H1 (cell line): Measurements from ENCODE around the gene KCTD16. TPM values are rescaled to one million over a fixed set of nuclear protein-coding genes. Genes with fewer than 3 reads are reported as not detected.

Source experiments
- CTCF ChIA-PET: fragments of 300-600 bp; sonication (Branson Sonifier 250); formaldehyde crosslinking; loops from one replicate; lab custom pipeline; 2021; ENCODE audit not compliant: partially characterized antibody; lab: Charles Lee
- POLR2A ChIA-PET: fragments of 300-600 bp; sonication (Branson Sonifier 250); formaldehyde crosslinking; loops from one replicate; lab custom pipeline; 2021; ENCODE audit warnings: inconsistent platforms; ENCODE audit not compliant: partially characterized antibody; lab: Charles Lee
- DNase-seq, 2 experiments: peaks; one replicate each; pipeline versions ENCODE4 v3.0.0 to v3.0.0-alpha.2; 2010 to 2022; ENCODE audit warnings: low spot score in 2 of 2, low read depth in 1 of 2, mixed read lengths in 1 of 2
- FAIRE-seq: peaks from 2 replicates; lab custom pipeline; 2011; peaks lifted over from hg19 to GRCh38; lab: Jason Lieb, UNC
- H2AFZ ChIP-seq: 2 replicates; pipeline ENCODE4 v1.8.1; 2012; ENCODE audit warnings: low read length, inconsistent platforms
- H2AK5ac ChIP-seq: 2 replicates; pipeline ENCODE4 v1.6.1; 2013; ENCODE audit warnings: low read depth, low read length
- H2BK120ac ChIP-seq: replicated peaks from 2 replicates; pipeline ENCODE3; 2013; ENCODE audit warnings: low read depth, low read length, inconsistent platforms
- H2BK12ac ChIP-seq: 2 replicates; pipeline ENCODE4 v1.6.1; 2013; ENCODE audit warnings: low read depth, low read length
- H2BK15ac ChIP-seq: 2 replicates; pipeline ENCODE4 v1.6.1; 2013; ENCODE audit warnings: low read length
- H2BK20ac ChIP-seq: 2 replicates; pipeline ENCODE4 v1.6.1; 2013; ENCODE audit warnings: low read length
- H2BK5ac ChIP-seq: 2 replicates; pipeline ENCODE4 v1.6.1; 2013; ENCODE audit warnings: low read depth, low read length
- H3K14ac ChIP-seq: 2 replicates; pipeline ENCODE4 v1.6.1; 2013; ENCODE audit warnings: inconsistent platforms; ENCODE audit not compliant: insufficient read length
- H3K18ac ChIP-seq: 2 replicates; pipeline ENCODE4 v1.6.1; 2013; ENCODE audit warnings: low read length; ENCODE audit errors: extremely low read depth
- H3K23ac ChIP-seq: 2 replicates; pipeline ENCODE4 v1.6.1; 2013; ENCODE audit warnings: inconsistent platforms; ENCODE audit not compliant: insufficient read length
- H3K23me2 ChIP-seq: 2 replicates; pipeline ENCODE4 v1.6.1; 2013; ENCODE audit warnings: low read depth, low read length
- H3K27ac ChIP-seq: 2 replicates; pipeline ENCODE4 v1.6.1; 2011; ENCODE audit warnings: low read depth, low read length, inconsistent platforms
- H3K27me3 ChIP-seq, 4 experiments: replicated peaks in 1 of 4; 1 replicate in 1 of 4; 2 replicates in 3 of 4; pipeline versions ENCODE4 v1.6.1 to v1.8.1; 2011 to 2013; ENCODE audit warnings: low read length in 3 of 4, mild to moderate bottlenecking in 3 of 4, inconsistent platforms in 2 of 4, mixed read lengths in 2 of 4, moderate library complexity in 1 of 4; ENCODE audit not compliant: control insufficient read depth in 3 of 4, insufficient read depth in 3 of 4; ENCODE audit errors: extremely low read depth in 1 of 4
- H3K36me3 ChIP-seq, 4 experiments: 2 replicates each; pipeline versions ENCODE4 v1.6.1 to v1.8.1; 2011 to 2013; ENCODE audit warnings: mild to moderate bottlenecking in 4 of 4, low read length in 3 of 4, moderate library complexity in 2 of 4, control low read depth in 1 of 4, inconsistent platforms in 1 of 4; ENCODE audit not compliant: insufficient read depth in 4 of 4, control insufficient read depth in 2 of 4
- H3K4ac ChIP-seq: replicated peaks from 2 replicates; pipeline ENCODE3; 2013; ENCODE audit warnings: low read length, low read depth, mixed read lengths, inconsistent platforms; ENCODE audit not compliant: insufficient read length
- H3K4me1 ChIP-seq, 4 experiments: replicated peaks in 1 of 4; 1 replicate in 1 of 4; 2 replicates in 3 of 4; pipeline versions ENCODE4 v1.6.1 to v1.8.1; 2011 to 2013; ENCODE audit warnings: low read length in 3 of 4, inconsistent platforms in 2 of 4, mixed read lengths in 1 of 4; ENCODE audit not compliant: insufficient read depth in 4 of 4, control insufficient read depth in 3 of 4
- H3K4me2 ChIP-seq, 2 experiments: 2 replicates each; pipeline versions ENCODE4 v1.6.1 to v1.8.1; 2011 to 2013; ENCODE audit warnings: low read depth in 2 of 2, low read length in 2 of 2, control low read depth in 1 of 2, inconsistent platforms in 1 of 2, mild to moderate bottlenecking in 1 of 2; ENCODE audit not compliant: insufficient read depth in 1 of 2
- H3K4me3 ChIP-seq, 4 experiments: fragments of 200-600, 300-600 bp in 1 of 4; sonication (generic), shearing (Covaris generic), sonication (Bioruptor Twin) in 1 of 4; 2 replicates each; pipeline versions ENCODE4 v1.5.1 to v1.8.1; 2011 to 2016; ENCODE audit warnings: low read length in 4 of 4, low read depth in 3 of 4, control low read depth in 2 of 4, inconsistent platforms in 2 of 4, mild to moderate bottlenecking in 2 of 4, mixed read lengths in 1 of 4, moderate library complexity in 1 of 4; ENCODE audit not compliant: insufficient read depth in 2 of 4; ENCODE audit errors: extremely low read depth in 1 of 4
- H3K56ac ChIP-seq: replicated peaks from 2 replicates; pipeline ENCODE3; 2013; ENCODE audit warnings: low read depth, mild to moderate bottlenecking, mixed read lengths, low read length, inconsistent platforms; ENCODE audit not compliant: insufficient read length
- H3K79me1 ChIP-seq: 2 replicates; pipeline ENCODE4 v1.6.1; 2013; ENCODE audit warnings: low read depth, low read length, control low read depth
- H3K79me2 ChIP-seq, 2 experiments: 2 replicates each; pipeline versions ENCODE4 v1.6.1 to v1.8.1; 2012 to 2013; ENCODE audit warnings: low read length in 2 of 2, mild to moderate bottlenecking in 2 of 2, inconsistent platforms in 1 of 2; ENCODE audit not compliant: insufficient read depth in 2 of 2, control insufficient read depth in 1 of 2
- H3K9ac ChIP-seq, 4 experiments: replicated peaks in 1 of 4; 1 replicate in 1 of 4; 2 replicates in 3 of 4; pipeline versions ENCODE4 v1.6.1 to v1.8.1; 2011 to 2013; ENCODE audit warnings: low read depth in 3 of 4, low read length in 3 of 4, control low read depth in 2 of 4, mild to moderate bottlenecking in 2 of 4, moderate library complexity in 2 of 4, inconsistent platforms in 1 of 4; ENCODE audit errors: extremely low read depth in 1 of 4
- H3K9me3 ChIP-seq, 2 experiments: 2 replicates each; pipeline versions ENCODE4 v1.6.1 to v1.8.1; 2012 to 2013; ENCODE audit warnings: mild to moderate bottlenecking in 2 of 2, moderate library complexity in 2 of 2, control low read depth in 1 of 2, inconsistent platforms in 1 of 2, low read depth in 1 of 2, low read length in 1 of 2, mixed read lengths in 1 of 2; ENCODE audit not compliant: insufficient read depth in 2 of 2
- H4K20me1 ChIP-seq, 2 experiments: replicated peaks in 1 of 2; 2 replicates each; pipeline versions ENCODE3 to v1.8.1; 2011 to 2013; ENCODE audit warnings: inconsistent platforms in 2 of 2, low read length in 2 of 2, mild to moderate bottlenecking in 1 of 2; ENCODE audit not compliant: insufficient read depth in 2 of 2, control insufficient read depth in 1 of 2
- H4K5ac ChIP-seq: 2 replicates; pipeline ENCODE4 v1.6.1; 2013; ENCODE audit warnings: low read length, low read depth, mixed read lengths, inconsistent platforms; ENCODE audit not compliant: insufficient read length
- H4K8ac ChIP-seq: 2 replicates; pipeline ENCODE4 v1.8.0; 2013; ENCODE audit warnings: mild to moderate bottlenecking, moderate library complexity, low read length, inconsistent platforms; ENCODE audit not compliant: insufficient read depth; ENCODE audit errors: extremely low read depth
- H4K91ac ChIP-seq: replicated peaks from 2 replicates; pipeline ENCODE3; 2013; ENCODE audit warnings: low read length, mixed read lengths, inconsistent platforms; ENCODE audit not compliant: insufficient read length
- RNF2 ChIP-seq: fragments of 200-900, 300-1000 bp; sonication (generic); IDR thresholded peaks from 2 replicates; pipeline ENCODE4 v1.7.1; 2016; ENCODE audit warnings: borderline replicate concordance, low read depth, mild to moderate bottlenecking, antibody characterized with exemption, low read length; ENCODE audit not compliant: poor library complexity, severe bottlenecking; ENCODE audit errors: missing control alignments
- WGBS, 2 experiments: shearing (Covaris generic) in 1 of 2; methylation state at CpG; one replicate each; pipeline versions ENCODE4 v1.1.6 to v1.1.7; 2013 to 2015; ENCODE audit warnings: low lambda C conversion rate in 2 of 2, mixed read lengths in 2 of 2, inconsistent platforms in 1 of 2, low coverage in 1 of 2, missing lambda C conversion rate in 1 of 2; ENCODE audit not compliant: insufficient replicate concordance in 2 of 2, insufficient coverage in 1 of 2, insufficient read length in 1 of 2; ENCODE audit errors: extremely low coverage in 1 of 2, missing lambda C conversion rate in 1 of 2; 5-methylcytosine and 5-hydroxymethylcytosine counted together
- polyA plus RNA-seq, 7 experiments: library from polyadenylated mRNA; depleted of rRNA in 3 of 7; stranded (reverse) in 5 of 7; unstranded in 2 of 7; fragments of >200 nt in 5 of 7; fragments of 200-250 nt in 2 of 7; gene quantifications; 1 replicate in 5 of 7; 2 replicates in 1 of 7; 4 replicates in 1 of 7; pipeline versions ENCODE4 v1.2.1 to v1.2.3, GENCODE V29; 2011 to 2013; ENCODE audit warnings: missing spikeins in 2 of 7, mixed read lengths in 2 of 7
- total RNA-seq: library from RNA; stranded (reverse); fragmentation: NEBNext Ultra II Directional; extraction: Animal tissue kit (Norgen Biotek cat#: 25700); gene quantifications from 2 replicates; pipeline ENCODE4 v1.2.1, GENCODE V29; 2021

The KCTD16 gene
- total and polyA plus RNA-seq, 2 of the 8 experiments (the other 6 are each of a cell fraction or from before 2014, with no cell fraction given): 0.03 to 0.24 TPM

DNA sequence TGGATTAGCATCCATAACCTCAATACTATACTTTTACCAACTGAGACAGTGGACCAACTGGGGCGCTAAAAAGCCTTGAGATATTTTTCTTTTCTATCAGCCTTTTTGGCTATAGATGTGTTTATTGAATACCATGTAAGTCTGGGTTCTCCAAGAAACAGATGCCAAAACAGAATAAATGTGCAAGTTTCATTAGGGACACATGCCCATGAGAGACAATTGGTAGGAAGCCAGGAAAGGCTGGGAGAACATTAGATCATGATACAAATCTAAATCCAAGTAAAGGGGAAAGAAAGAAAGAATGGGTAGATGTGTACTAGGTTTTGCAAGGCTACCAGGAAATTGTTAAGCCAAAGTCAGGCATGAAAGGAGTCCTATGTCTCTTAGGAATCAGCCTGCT is 152.5 kb downstream of the KCTD16 start:
- Histone ChIP-seq H3K27ac (no peak overlapping the region), H3K79me2 (no peaks in the 10 kb centered on the region), H4K8ac (no peak overlapping the region), H2AK5ac (no peak overlapping the region), H3K23ac (no peak overlapping the region), H3K36me3 (no peaks in the 10 kb centered on the region), H3K4me1 (peaks cover 0 to 6% (median 1%) of the 10 kb centered on the region in 4 experiments; a peak in 2 of 7 replicates), H2BK20ac (no peak overlapping the region), H2BK12ac (no peak overlapping the region), H4K91ac (no peak overlapping the region), H2BK120ac (no peak overlapping the region), H3K56ac (no peak overlapping the region), H3K27me3 (no peaks in the 10 kb centered on the region), H2BK5ac (no peak overlapping the region), H4K5ac (no peak overlapping the region), H3K4ac (no peak overlapping the region), H3K4me2 (no peak overlapping the region), H3K9ac (no peak overlapping the region), H3K4me3 (no peak overlapping the region), H3K79me1 (no peaks in the 10 kb centered on the region), H4K20me1 (no peaks in the 10 kb centered on the region), H2AFZ (no peak overlapping the region), H3K18ac (no peak overlapping the region), H3K23me2 (no peaks in the 10 kb centered on the region), H3K9me3 (no peaks in the 10 kb centered on the region)
- DNase-seq (no peak), FAIRE-seq (no peak)
- 93% methylated on average over 1 of the region's 1 CpG; no CpG with 5 or more reads in 1 of the 2 experiments for WGBS, 2 experiments
- CTCF ChIA-PET: interaction anchor here (1.0 kb wide), 1 partner anchor 10 kb away, joined by 4 read pairs; no protein-coding TSS in a partner anchor
- POLR2A ChIA-PET: no interaction called here
- no peak for TF ChIP-seq RNF2
- TF ChIP-seq, all 59 proteins: peak for 0
- H3K14ac ChIP-seq: no peak overlapping the region
- H2BK15ac ChIP-seq: no peak overlapping the region
